ENCODE data around the gene PRR11.

GRCh38 chr17:59219370-59219769, 63.8 kb downstream of the PRR11 start:
- TF ChIP-seq POLR2AphosphoS5 (IDR thresholded peaks at IDR 0.05; ENCODE audit: borderline replicate concordance, low read depth, low read length) (no peak), EZH2 (IDR thresholded peaks at IDR 0.05) (no peak)
